Neural cell (in vitro differentiated cells): ENCODE measurements around the gene BTBD7.

Experiments used
- EZH2 ChIP-seq: fragments of 200-600, 300-800 bp; shearing (Covaris generic), sonication (generic); IDR thresholded peaks from 2 replicates; pipeline ENCODE4 v1.6.1; 2014; ENCODE audit warnings: antibody characterized with exemption, low read length, borderline replicate concordance, mild to moderate bottlenecking; ENCODE audit not compliant: insufficient read depth, poor library complexity, severe bottlenecking
- MXI1 ChIP-seq: fragments of 450-650 bp; conservative IDR thresholded peaks from 2 replicates; pipeline ENCODE4 v1.6.1; 2014; ENCODE audit warnings: antibody characterized with exemption, mild to moderate bottlenecking; ENCODE audit not compliant: poor library complexity, severe bottlenecking
- POLR2AphosphoS5 ChIP-seq: IDR thresholded peaks from 2 replicates; pipeline ENCODE4 v1.6.1; 2012
- RAD21 ChIP-seq: fragments of 450-650 bp; conservative IDR thresholded peaks from 2 replicates; pipeline ENCODE4 v1.6.1; 2014; ENCODE audit warnings: antibody characterized with exemption, mild to moderate bottlenecking, moderate library complexity
- SMC3 ChIP-seq: fragments of 450-650 bp; conservative IDR thresholded peaks from 2 replicates; pipeline ENCODE4 v1.6.1; 2014; ENCODE audit warnings: antibody characterized with exemption, mild to moderate bottlenecking, moderate library complexity; ENCODE audit not compliant: poor library complexity
- TAF1 ChIP-seq: IDR thresholded peaks from 2 replicates; pipeline ENCODE4 v1.6.1; 2012; ENCODE audit warnings: low read depth
- TF ChIP-seq, protein P1 (sequence below): fragments of 450-650 bp; IDR thresholded peaks from 2 replicates; pipeline ENCODE4 v1.5.1; 2014; ENCODE audit warnings: antibody characterized with exemption, mild to moderate bottlenecking, moderate library complexity; ENCODE audit not compliant: poor library complexity, severe bottlenecking
- TF ChIP-seq, protein P2 (sequence below): IDR thresholded peaks from 2 replicates; pipeline ENCODE4 v1.6.1; 2012; ENCODE audit warnings: borderline replicate concordance

DNA sequence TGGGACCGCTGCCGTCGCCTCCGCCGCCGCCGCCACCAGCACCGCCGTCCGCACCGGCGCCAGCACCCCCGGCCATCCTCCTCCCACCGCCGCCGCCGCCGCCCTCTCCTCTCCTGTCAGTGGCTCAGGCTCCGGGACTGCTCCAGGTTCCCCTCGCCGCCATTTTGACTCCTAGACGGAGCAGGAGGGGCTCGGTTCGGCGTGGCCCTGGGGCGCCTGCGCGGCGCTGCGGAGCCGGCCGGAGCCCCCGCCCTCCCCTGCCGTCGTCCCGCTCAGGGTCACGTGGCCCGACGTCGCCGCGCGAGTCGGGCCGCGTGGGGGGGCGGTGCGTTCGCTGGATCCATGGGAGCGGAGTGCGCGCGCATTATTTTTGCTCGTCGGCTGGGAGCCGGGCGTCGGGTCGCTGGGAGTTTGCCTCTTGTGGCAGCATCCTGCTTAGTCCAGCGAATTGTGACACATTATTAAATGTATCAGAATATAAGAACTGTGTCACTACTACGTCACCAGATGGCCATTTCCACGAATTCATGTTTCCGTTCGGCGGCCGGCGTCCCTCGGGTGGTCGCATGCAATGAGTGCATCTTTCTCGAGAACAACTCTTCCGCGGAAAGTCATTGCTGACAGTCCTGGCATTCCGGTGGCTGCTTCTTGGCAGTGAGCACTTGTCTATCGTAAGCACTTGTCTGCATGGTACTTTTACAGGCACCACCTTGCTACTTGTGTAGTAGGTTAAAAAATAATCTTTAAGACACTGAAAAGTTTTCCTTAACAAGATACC, at the start of gene BTBD7:
- TF ChIP-seq RAD21 (peak; percentile 63), TAF1 (peak; percentile 69), POLR2AphosphoS5 (peak; percentile 76), EZH2 (no peak), SMC3 (peak; percentile 65), MXI1 (peak; percentile 88)
- TF ChIP-seq, protein P1, sequence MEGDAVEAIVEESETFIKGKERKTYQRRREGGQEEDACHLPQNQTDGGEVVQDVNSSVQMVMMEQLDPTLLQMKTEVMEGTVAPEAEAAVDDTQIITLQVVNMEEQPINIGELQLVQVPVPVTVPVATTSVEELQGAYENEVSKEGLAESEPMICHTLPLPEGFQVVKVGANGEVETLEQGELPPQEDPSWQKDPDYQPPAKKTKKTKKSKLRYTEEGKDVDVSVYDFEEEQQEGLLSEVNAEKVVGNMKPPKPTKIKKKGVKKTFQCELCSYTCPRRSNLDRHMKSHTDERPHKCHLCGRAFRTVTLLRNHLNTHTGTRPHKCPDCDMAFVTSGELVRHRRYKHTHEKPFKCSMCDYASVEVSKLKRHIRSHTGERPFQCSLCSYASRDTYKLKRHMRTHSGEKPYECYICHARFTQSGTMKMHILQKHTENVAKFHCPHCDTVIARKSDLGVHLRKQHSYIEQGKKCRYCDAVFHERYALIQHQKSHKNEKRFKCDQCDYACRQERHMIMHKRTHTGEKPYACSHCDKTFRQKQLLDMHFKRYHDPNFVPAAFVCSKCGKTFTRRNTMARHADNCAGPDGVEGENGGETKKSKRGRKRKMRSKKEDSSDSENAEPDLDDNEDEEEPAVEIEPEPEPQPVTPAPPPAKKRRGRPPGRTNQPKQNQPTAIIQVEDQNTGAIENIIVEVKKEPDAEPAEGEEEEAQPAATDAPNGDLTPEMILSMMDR = peak; percentile 73
- TF ChIP-seq, protein P2, sequence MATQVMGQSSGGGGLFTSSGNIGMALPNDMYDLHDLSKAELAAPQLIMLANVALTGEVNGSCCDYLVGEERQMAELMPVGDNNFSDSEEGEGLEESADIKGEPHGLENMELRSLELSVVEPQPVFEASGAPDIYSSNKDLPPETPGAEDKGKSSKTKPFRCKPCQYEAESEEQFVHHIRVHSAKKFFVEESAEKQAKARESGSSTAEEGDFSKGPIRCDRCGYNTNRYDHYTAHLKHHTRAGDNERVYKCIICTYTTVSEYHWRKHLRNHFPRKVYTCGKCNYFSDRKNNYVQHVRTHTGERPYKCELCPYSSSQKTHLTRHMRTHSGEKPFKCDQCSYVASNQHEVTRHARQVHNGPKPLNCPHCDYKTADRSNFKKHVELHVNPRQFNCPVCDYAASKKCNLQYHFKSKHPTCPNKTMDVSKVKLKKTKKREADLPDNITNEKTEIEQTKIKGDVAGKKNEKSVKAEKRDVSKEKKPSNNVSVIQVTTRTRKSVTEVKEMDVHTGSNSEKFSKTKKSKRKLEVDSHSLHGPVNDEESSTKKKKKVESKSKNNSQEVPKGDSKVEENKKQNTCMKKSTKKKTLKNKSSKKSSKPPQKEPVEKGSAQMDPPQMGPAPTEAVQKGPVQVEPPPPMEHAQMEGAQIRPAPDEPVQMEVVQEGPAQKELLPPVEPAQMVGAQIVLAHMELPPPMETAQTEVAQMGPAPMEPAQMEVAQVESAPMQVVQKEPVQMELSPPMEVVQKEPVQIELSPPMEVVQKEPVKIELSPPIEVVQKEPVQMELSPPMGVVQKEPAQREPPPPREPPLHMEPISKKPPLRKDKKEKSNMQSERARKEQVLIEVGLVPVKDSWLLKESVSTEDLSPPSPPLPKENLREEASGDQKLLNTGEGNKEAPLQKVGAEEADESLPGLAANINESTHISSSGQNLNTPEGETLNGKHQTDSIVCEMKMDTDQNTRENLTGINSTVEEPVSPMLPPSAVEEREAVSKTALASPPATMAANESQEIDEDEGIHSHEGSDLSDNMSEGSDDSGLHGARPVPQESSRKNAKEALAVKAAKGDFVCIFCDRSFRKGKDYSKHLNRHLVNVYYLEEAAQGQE = peak; percentile 19
